Inflammatory macrophage (primary cell): Measurements from ENCODE around the gene CNNM1.
A peak's percentile ranks its signal among the peaks of the same experiment; 100 is the strongest.

Experiments
- DNase-seq, 2 donors: peaks; one replicate each; pipeline ENCODE4 v3.0.0-alpha.2; 2020 to 2022

The CNNM1 gene

DNA sequence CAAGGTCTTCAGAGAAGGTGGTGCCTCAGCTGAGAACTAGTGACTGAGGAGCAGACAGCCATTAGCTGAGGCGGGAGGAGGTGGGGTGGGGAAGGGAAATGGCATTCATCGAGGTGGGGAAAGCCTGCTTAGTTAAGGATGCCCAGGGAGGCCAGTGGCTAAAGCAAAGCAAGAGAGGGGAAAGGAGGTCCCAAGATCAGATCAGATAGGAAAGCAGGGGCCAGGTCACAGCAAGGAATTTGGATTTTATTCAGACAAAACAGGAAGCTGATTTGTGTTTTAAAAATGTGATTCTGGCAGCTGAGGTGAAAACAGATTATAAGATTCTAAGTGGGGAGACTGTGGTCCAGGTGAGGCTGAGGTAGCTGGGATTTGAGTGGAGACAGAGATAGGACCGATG is 45.8 kb downstream of the CNNM1 start:
- no peak for DNase-seq

DNA sequence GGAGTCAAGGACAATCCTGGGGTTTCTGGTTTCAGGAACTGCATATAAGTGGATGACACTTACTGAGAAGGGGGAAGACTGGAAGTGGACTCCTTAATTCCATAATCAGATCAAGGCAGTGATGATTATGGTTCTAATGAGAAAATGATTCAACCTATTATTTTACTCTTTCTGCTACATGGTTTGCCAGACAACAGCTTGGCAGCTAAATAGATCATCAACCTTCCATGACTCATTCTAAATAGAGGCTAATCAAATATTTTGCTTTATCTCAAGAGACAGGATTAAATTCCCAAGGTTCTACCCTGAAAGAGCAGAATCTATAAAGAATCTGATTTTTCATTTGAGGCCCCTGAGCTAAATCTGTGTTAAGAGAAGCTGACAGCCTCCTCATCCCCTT is 46.3 kb downstream of the CNNM1 start:
- DNase-seq = no peak

DNA sequence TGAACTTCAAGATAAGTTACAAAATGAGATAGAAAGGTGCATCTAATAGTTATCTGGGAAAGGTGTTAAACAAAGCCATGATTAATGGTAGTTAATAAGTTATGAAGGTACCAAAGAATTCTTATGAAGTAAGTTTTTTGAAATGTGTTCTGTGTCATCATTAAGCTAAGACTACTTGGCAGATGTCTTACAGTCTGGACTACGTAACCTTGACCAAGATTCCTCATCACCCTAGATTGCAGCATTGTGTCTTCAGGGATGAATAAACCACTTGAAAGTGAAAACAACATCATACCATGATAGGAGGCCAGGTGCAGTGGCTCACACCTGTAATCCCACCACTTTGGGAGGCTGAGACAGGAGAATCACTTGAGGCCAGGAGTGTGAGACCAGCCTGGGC is 53.0 kb downstream of the CNNM1 start:
- DNase-seq = no peak

DNA sequence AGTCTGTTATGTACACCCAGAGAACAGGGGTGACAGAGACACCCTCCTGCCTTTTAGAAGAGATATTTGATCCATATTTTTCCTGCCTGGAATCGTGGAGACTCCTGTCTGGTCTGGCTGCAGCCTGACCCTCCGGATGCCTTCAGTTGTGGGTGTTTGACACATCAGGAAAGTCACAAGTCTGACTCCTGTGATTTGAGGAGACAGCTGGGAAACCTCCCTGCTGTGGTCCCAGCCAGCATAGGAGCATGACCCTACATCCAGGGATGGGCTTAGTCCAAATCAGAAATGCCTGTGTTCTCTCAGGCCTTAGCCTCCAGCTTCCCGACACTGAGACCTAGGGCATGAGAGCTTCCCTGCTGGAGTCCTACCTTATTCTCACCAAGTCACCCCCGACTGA is 57.9 kb downstream of the CNNM1 start:
- no peak for DNase-seq

DNA sequence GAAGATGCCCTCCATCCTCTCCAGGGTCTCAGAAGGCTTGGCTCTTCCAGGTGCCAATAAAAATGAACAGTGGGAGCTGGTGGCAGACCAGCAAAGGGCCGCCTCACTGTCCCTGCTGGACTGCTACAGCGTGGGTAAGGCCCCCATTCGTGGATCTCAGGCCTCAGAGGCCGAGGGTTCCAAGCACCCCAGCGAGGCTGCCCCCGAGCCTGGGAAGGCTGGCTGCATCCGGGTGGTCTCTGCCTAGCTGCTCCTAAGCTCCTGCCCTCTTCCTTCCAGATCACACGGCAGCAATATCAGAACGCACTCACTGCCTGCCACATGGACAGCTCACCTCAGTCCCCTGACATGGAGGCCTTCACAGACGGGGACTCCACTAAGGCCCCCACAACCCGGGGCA is 58.4 kb downstream of the CNNM1 start:
- no peak for DNase-seq

DNA sequence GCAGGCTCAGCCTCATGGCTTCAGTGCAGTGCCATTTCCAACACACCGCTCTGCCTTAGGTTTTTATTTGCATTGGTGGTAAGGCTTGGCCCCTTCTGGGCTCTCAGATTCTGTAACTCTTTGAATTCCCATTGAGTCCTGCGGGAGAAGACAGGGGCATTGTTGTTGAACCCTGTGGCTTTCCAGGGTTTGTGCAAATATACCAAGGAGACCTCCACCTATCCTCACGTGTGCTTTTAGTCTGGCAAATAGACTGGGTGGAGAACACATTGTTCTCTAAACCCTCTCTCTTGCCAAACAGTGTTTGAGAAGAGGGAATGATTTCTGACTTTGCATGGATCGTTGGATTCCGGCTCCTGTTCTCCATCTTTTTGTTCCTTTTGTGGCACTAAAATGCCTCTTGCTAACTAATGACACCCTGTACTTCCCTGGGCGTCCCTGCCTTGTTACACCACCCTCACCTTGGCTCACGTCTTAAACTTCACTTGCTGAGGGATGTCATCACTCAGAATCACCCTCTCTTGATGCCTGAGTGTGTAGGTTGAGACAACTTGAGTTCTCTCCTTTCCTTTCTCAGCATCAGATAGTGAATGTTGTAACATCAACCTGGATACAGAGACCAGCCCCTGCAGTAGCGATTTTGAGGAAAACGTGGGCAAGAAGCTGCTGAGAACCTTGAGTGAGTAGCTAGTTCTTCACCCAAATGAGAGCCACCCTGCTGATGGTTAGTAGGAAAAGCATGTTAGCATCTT is 60.7 kb downstream of the CNNM1 start:
- DNase-seq = no peak

DNA sequence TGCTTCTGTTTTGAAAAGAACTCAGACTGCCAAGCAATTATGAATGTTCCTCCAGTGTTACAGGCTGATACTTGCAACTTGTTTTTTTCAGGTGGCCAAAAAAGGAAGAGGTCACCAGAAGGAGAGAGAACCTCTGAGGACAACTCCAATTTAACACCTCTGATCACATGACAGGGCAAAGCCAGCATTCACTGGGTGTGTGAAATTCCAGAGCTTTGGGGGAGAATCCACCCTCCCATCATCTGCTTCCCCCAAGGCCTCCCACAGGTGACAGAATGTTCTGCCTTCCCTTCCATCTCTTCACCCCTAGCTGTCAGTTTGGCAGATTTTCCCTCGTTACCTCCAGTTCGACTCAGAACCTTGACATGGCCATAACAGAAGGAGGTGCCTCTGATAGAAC is 62.2 kb downstream of the CNNM1 start:
- DNase-seq = no peak

DNA sequence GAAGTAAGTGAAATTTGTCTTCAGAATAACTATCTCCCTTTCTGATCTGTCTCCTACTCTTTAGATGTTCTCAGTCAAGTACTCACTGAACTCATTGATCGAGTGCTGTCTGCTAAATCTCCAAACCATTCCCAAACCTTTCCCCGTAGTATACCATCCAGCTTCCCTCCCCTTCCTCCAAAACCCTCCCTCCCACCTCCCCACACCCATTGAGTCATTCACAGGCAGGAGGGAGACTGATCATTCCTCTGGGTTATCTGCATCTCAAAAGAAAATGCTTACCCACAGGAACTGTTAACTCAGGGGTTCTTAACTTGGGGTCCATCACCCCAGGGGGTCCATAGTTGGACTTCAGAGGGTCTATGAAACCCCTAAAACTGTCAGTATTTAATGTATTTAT is 63.9 kb downstream of the CNNM1 start:
- no peak for DNase-seq

DNA sequence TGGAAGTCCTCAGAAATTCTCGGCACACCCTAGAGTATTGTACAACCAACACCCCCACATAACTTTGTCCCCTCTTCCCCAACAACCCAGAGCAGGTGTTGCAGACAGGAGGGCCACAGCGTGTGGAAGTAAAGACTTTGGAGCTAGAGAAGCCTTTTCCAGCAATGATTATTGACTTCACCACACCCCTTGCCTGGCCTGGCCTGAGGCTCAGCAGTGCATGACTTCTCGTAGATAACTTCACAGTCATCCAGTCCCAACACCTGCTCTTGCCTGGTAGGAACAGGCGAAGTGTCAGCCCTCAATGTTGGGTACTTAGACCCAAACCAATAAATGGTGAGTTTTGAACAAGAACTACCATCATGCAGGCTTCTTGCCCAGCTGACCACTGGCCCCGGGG is 64.5 kb downstream of the CNNM1 start:
- DNase-seq = no peak

DNA sequence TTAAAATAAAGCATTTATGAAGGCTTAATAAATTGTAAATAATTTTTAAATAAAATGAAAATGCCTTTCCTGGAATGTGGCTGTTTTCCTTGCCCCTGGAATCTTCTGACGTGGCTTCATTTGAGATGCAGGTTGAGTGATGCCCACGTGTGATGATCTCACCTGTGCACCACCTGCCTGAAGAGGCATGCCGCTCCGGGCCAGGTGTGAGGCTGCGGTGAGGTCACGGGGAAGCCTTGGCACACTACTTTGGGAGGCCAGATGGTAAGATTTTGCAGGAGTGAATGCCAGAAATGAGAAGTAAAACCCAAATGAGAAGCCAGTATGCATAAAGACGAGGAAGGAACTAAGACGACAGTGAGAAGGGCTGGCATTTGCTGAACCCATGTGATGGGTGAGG is 65.1 kb downstream of the CNNM1 start:
- no peak for DNase-seq

DNA sequence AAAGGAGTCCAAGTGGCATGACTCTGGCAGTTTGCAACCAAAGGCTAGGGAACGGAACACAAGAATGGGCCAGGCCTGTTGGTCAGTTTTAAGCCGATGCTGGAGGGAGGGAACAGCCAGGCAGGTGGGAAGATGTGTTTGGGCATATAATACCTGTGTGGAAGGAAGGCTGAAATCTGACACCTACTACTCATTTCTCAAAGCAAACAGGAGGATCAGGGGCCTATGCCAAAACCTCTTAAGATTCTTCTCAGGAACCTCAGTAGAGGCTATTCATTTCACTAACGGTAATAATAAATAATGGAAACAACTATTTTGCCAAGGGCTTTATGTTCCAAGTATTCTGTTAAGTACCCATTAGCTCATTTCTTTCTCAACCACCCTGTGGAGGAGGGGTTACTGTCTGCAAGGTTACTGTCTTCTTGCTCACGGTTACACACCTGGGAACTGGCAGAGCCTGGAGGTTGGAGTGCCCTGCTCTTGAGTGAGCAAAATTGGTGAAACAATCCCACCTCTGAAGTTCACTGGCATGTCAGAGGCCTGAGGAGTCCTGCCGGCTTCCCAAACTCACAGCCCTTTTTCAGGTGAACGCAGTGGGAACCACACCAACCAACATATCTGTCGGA is 65.7 kb downstream of the CNNM1 start:
- DNase-seq = no peak

DNA sequence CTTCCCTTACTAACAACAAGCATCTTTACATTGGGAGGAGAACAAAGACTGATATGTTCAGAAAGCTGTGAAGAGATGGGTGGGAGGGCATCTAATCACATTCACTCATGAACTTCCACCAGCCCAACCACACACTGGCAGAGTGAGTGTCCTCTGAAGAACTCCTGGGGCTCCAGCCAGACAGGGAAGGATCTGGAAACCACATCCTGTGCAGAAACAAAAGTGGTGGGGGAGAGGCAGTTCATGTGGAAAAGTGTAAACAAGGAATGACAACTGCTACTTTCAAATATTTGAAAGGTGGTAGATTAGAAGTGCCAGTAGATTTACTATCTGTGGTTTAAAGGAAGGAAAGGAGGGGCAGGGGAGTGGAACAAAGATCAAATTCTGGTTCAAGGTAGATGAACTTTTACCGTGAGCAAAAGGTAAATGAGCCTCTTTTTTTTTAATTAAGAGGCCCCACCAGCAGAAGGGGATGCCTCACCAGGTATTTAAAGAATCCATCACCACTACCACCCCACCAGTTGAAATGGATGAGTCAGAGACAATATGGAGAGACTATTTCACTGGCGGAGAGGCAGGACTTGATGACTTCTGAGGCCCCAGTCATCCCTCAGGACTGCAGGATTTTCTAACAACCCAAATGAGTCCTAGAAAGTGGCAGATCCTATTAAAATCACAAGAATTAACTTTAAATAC is 66.7 kb downstream of the CNNM1 start:
- no peak for DNase-seq

DNA sequence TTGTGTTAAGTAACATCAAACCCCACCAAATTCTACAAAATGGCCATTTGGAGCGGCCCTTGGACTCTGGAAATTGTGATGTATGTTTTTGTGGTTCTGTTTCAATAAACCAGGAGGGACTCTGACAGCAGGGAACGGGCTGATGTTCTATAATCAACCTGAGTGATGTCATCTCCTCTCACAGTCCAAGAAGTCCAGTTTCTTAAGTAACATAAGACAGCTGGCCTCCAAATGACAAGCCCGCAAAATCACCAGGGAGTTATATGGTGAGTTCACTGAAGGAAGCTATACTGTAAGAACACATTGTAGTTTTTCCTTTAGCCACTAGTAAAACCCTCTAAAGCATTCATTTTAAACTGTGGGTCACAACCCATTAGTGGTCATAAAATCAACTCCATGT is 67.3 kb downstream of the CNNM1 start:
- DNase-seq = no peak

DNA sequence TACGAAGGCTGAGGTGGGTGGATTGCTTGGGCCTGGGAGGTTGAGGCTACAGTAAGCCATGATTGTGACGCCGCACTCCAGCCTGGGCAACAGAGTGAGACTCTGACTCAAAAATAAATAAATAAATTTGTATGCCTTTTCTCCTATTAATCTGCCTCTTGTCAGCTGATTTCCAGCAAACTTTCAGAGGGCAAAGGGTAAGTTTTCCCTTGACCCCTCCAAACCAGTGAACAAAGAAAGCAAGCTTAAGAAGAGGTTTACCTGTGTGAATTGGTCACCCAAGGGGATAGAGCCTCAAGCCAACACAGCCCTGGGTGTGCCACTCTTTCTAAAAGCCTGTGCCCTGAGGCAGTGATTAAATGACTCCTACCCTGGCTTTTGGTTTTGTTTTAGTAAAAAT is 70.5 kb downstream of the CNNM1 start:
- no peak for DNase-seq

DNA sequence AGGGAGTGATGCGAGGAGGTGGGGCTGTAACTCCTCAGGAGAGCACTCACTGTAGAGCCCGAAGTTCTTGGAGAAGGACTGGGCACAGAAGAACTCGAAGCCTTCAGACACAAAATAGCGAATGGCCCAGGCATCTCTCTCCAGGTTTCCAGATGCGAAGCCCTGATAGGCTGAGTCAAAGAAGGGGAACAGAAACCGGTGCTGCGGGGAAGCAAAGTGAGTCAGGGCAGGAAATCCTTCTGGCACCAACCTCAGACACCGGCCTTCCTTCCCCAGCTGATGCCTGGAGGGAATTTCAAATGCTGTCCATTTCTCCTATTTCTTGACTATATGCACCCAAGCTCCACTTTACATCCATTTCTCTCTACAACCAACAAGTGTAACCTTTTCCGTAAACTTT is 74.5 kb downstream of the CNNM1 start:
- DNase-seq = peak in 1 of 2 donors; percentile 6

DNA sequence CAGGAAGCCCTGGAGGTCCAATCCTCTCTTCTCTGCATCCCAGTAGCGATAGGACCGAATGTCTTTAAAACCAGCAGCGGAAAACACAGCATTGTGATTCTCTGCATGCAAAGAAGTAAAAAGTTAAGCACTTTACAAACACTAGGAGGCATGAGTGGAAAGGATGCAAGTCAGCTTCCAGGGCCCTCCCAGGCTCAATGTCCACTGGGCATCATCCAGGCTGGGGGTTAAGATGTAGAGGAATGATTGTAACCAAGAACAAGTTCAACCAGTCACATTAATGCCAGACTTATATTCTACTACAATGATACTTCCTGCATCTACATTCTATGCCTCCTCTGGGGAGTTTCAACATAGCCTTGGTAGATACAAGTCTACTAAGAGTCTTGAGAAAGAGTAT is 77.0 kb downstream of the CNNM1 start:
- DNase-seq = no peak

DNA sequence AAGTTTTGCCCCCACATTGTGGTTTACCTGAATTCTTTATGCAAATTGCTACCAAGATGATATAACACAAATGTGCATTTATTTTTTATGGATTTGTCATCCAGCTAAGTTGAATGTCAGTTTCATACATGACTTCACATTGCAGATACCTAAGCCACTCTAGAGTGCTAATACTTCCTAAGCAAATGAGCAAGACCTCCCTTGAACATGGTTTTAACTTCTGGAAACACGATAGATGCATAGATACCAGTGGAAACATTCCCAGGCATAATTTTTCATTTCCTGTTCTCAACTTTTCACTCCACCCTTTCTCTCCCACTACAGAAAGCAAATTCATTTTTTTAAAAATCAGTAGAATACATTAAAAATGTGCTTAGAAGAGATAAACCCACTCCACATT is 81.0 kb downstream of the CNNM1 start:
- no peak for DNase-seq

DNA sequence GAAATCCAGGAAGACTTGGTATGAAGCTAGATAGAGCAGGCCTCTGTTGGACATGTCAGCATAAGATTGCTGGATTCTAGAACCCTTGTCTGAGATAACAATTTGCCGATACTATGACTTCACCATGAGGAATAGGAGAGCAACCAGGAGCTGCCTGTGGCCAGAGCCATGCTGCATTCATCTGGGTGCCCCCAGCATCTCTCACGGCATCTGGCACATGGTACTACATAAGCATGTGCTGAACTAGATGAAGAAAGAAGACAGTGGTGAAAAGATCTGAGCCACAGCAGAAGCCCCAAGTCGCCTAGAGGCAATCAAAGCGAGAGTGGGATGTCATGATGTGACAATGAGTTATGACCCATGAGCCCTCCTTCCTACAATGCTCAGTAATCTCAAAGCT is 81.7 kb downstream of the CNNM1 start:
- no peak for DNase-seq

DNA sequence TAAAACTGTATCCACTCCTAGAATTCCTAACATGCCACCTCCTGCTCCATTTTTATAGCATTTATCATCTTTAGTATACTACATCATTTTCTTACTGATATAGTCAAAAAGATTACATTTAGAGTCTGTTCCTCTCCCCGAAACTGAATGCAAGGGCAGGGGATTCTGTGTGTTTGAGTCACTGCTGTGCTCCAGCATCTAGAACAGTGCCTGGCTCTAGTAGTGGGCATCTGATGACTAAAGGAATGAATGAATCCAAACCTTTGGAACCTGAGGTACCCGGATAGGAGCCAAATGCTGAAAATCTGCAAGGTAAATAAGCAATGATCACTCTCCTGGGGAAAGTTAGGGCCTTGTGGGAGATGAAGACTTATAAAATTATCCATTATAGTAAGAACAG is 82.4 kb downstream of the CNNM1 start:
- DNase-seq = no peak

DNA sequence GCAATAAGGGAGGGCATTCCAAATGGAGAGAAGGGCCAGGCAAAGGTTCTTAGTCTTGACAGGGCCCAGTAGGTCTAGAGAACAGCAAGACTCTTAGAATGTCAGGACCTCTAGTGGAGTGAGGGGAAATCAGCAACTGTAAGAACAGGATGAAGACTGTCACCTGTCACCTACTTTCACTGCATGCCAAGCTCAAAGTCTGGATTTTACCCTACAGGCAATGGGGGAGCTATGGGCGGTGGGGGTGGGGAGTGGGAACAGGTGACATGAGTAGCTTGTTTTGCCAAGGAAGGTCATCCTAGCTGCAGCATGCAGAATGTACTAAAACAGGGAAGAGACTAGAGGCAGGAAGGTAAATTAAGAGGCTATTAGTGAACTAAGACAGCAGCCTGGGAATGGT is 82.9 kb downstream of the CNNM1 start:
- no peak for DNase-seq

DNA sequence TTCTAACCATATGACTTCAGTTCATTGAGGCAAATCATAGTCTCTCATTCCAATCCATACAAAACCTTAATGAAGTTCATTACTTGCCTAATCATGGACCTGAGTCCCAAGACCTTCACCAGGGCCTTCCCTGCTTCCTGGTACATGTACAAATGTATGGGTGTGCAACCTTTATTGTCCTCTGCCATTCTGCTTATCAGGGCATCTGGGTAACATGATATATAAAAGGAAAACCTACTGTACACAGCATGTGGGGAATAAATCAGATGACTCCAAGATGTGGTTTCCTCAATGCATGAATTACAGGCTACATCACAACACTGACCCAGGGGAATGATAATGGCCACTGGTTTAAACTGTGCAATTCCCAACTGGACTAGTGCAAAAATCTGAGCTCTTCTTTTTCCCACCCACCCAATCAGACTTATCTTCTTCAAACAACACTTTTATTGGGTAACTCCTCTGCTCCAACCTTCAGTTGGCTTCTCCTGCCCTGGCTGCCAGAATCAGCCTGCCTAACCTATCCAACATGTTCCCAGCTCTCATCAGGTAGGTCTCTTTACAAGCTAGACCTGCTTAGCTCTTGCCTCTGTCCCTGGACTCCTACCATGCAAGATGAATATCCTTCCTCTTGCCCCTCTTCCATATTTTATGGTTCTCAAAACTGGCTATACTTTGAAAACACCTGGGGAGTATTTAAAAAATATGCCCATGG is 89.9 kb downstream of the CNNM1 start:
- DNase-seq = no peak

DNA sequence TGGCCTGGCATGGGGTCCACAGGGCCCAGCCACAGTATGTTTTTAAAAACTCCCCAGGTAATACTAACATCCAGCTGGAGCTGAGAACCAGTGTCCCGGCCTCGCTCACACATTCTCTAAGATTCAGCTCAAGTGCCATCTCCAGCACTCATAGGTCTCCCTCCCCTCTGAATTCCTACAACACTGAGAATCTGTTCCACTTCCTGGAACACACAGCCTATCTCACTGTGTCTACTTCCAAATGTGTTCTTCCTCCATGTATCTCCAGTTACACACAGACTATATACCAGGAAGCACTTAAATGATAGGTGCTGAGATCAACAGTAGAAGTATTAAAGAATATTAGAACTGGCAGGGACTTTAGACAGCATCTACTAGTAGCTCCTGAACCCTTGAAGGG is 90.5 kb downstream of the CNNM1 start:
- DNase-seq = no peak

DNA sequence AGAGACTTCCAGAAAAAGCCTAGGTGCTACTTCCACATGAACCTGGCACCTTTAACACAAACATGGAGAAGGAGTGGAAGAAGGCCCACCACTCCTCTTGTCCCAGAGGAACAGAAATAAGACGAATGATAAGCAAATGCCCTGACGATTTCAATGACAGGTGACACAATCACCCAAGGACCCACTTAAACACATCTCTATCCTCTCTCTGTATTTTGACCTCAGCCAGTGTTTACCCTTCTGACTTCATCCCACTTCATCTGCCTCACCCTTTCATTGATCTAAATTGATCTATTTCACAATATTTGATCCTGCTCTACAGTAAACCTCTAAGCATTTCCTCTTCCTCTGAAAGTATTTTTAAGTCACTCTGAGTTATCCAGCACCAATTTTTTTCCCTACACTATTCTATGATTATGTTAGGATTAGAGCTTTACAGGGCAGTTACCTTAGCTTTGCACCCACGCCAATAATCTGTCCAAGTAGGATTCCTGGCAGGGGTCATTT is 92.1 kb downstream of the CNNM1 start:
- DNase-seq = no peak
